HepG2 (cell line): Measurements from ENCODE around the gene NEURL1B. TPM values are rescaled to one million over a fixed set of nuclear protein-coding genes. Genes with fewer than 3 reads are reported as not detected.

Experiments used
- CREB1 ChIP-seq, 2 experiments: fragments of 450-650 bp in 1 of 2; IDR thresholded peaks; 2 replicates each; pipeline ENCODE4 v1.6.1; 2016 to 2017; ENCODE audit warnings: control low read depth in 1 of 2, mild to moderate bottlenecking in 1 of 2, missing compliant biosample characterization in 1 of 2, missing genetic modification characterization in 1 of 2
- FOXA1 ChIP-seq, 2 experiments: fragments of 450-650 bp in 1 of 2; sonication (generic) in 1 of 2; formaldehyde crosslinking in 1 of 2; IDR thresholded peaks; 2 replicates each; pipeline versions ENCODE4 v1.4.0 to v1.6.1; 2016 to 2020; ENCODE audit warnings: missing genetic modification reagents in 1 of 2
- HDAC6 ChIP-seq: fragments of 200-600 bp; sonication (generic); IDR thresholded peaks from 2 replicates; pipeline ENCODE4 v1.7.0; 2017; ENCODE audit warnings: mild to moderate bottlenecking, antibody characterized with exemption, low read length, low read depth
- KDM5B ChIP-seq: sonication (generic); formaldehyde crosslinking; IDR thresholded peaks from 2 replicates; pipeline ENCODE4 v1.4.0; 2020; ENCODE audit warnings: missing genetic modification reagents, mild to moderate bottlenecking, borderline replicate concordance
- MEIS2 ChIP-seq: sonication (generic); formaldehyde crosslinking; IDR thresholded peaks from 2 replicates; pipeline ENCODE4 v1.9.0; 2021; ENCODE audit warnings: mild to moderate bottlenecking, missing genetic modification reagents
- NFKBIZ ChIP-seq: IDR thresholded peaks from 2 replicates; pipeline ENCODE4 v1.6.1; 2018; ENCODE audit warnings: missing genetic modification reagents, missing compliant biosample characterization
- NR1H2 ChIP-seq: sonication (generic); formaldehyde crosslinking; IDR thresholded peaks from 2 replicates; pipeline ENCODE4 v1.8.1; 2022; ENCODE audit warnings: low read depth, missing genetic modification reagents, borderline replicate concordance
- PHF5A ChIP-seq: IDR thresholded peaks from one replicate; pipeline ENCODE4 v1.6.1; 2018; ENCODE audit warnings: low read depth, missing genetic modification reagents; ENCODE audit not compliant: unreplicated experiment
- REL ChIP-seq: sonication (generic); formaldehyde crosslinking; conservative IDR thresholded peaks from 2 replicates; pipeline ENCODE4 v1.8.0; 2022; ENCODE audit warnings: mild to moderate bottlenecking, missing genetic modification reagents, moderate library complexity
- SRY ChIP-seq: sonication (generic); formaldehyde crosslinking; IDR thresholded peaks from 2 replicates; pipeline ENCODE4 v1.8.0; 2022; ENCODE audit warnings: mild to moderate bottlenecking, missing genetic modification reagents
- ZMAT3 ChIP-seq: sonication (generic); formaldehyde crosslinking; conservative IDR thresholded peaks from 2 replicates; pipeline ENCODE4 v1.7.0; 2021; ENCODE audit warnings: missing genetic modification reagents
- ZNF17 ChIP-seq: sonication (generic); formaldehyde crosslinking; IDR thresholded peaks from 2 replicates; pipeline ENCODE4 v1.5.0; 2020; ENCODE audit warnings: mild to moderate bottlenecking, missing genetic modification reagents
- ZNF225 ChIP-seq: sonication (generic); formaldehyde crosslinking; IDR thresholded peaks from 2 replicates; pipeline ENCODE4 v1.4.0; 2020; ENCODE audit warnings: mild to moderate bottlenecking, missing genetic modification reagents
- ZNF557 ChIP-seq: sonication (generic); formaldehyde crosslinking; IDR thresholded peaks from 2 replicates; pipeline ENCODE4 v1.4.0; 2020; ENCODE audit warnings: missing genetic modification reagents
- ZNF678 ChIP-seq: sonication (generic); formaldehyde crosslinking; IDR thresholded peaks from 2 replicates; pipeline ENCODE4 v1.4.0; 2020; ENCODE audit warnings: mild to moderate bottlenecking, missing genetic modification reagents
- ZNF775 ChIP-seq: sonication (generic); formaldehyde crosslinking; IDR thresholded peaks from 2 replicates; pipeline ENCODE4 v1.4.0; 2020; ENCODE audit warnings: missing genetic modification reagents, mild to moderate bottlenecking, moderate library complexity, borderline replicate concordance
- polyA plus RNA-seq, 8 experiments: library from polyadenylated mRNA; depleted of rRNA in 3 of 8; stranded (reverse) in 7 of 8; unstranded in 1 of 8; fragments of >200 nt; fragmentation: Illumina TruSeq in 4 of 8; extraction: Trizol in 4 of 8; gene quantifications; 2 replicates each; pipeline versions ENCODE4 v1.2.1 to v1.2.3, GENCODE V29; 2011 to 2016; ENCODE audit warnings: low read depth in 4 of 8, missing spikeins in 1 of 8, mixed read lengths in 1 of 8; ENCODE audit not compliant: insufficient read depth in 1 of 8
- total RNA-seq, 5 experiments: library from RNA; depleted of rRNA; stranded (reverse); fragments of >200 nt; fragmentation: Illumina TruSeq; extraction: Trizol; gene quantifications; 2 replicates each; pipeline ENCODE4 v1.2.3, GENCODE V29; 2016; ENCODE audit warnings: low read depth in 1 of 5
- TF ChIP-seq, protein P1 (sequence below): IDR thresholded peaks from 2 replicates; pipeline ENCODE4 v1.6.1; 2016; ENCODE audit warnings: control low read depth
- TF ChIP-seq, protein P2 (sequence below): sonication (generic); formaldehyde crosslinking; IDR thresholded peaks from 2 replicates; pipeline ENCODE4 v1.8.0; 2022; ENCODE audit warnings: low read depth, missing genetic modification reagents
- TF ChIP-seq, protein P3 (sequence below): sonication (generic); formaldehyde crosslinking; IDR thresholded peaks from 2 replicates; pipeline ENCODE4 v1.8.1; 2023; ENCODE audit warnings: missing genetic modification reagents, inconsistent platforms, borderline replicate concordance
- TF ChIP-seq, protein P4 (sequence below): sonication (generic); formaldehyde crosslinking; IDR thresholded peaks from 2 replicates; pipeline ENCODE4 v1.4.0; 2020; ENCODE audit warnings: mild to moderate bottlenecking, missing genetic modification reagents
- TF ChIP-seq, protein P5 (sequence below): sonication (generic); formaldehyde crosslinking; IDR thresholded peaks from 2 replicates; pipeline ENCODE4 v1.8.1; 2023; ENCODE audit warnings: mild to moderate bottlenecking, moderate library complexity, missing genetic modification reagents

The NEURL1B gene
- total and polyA plus RNA-seq, 2 of the 13 experiments (the other 11 are each of a cell fraction or from before 2014, with no cell fraction given) = 0.09 to 0.13 TPM

DNA sequence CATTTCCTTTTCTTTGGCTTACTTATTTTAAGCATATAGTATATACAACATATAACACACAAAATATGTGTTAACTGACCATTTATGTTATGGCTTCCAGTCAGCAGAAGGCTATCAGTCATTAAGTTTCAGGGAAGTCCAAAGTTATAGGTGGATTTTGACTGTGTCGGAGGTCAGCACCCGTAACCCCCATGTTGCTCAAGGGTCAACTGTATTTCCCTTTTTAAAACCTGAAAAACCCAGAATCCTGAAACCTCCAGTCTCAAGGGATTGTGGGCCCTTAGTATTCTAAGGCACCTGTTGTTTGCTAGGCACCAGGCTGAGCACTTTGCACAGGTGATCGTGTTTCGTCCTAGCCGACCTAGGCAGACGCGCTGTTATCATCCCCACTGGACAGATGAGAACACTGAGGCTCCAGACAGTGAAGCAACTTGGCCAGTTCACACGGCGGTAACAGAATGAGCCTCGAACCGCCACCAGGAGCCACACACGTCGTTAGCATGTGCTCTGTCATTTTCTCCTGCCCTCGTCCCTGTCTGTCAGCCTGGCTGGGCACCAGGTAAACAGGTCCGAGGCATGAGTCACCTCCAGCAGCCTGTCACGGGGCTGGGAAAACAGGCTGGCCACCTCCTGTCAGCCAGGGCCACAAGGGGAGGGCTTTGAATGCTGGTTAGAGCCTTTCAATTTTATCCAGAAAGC lies 90.1 kb downstream of the NEURL1B start (continued):
- TF ChIP-seq CREB1 (IDR thresholded peaks at IDR 0.05) (peak; percentile 46), CREB1 (CRISPR knock-in tag; IDR thresholded peaks at IDR 0.05) (no peak), ZNF17 (CRISPR knock-in tag) (no peak), NFKBIZ (peak; percentile 79; the same call in 1 of the 2 replicates), ZNF775 (CRISPR knock-in tag) (no peak), NR1H2 (CRISPR knock-in tag) (no peak), HDAC6 (no peak), ZNF678 (CRISPR knock-in tag) (peak; percentile 34; the same call in 1 of the 2 replicates), PHF5A (no peak), REL (CRISPR knock-in tag) (no peak), FOXA1 (IDR thresholded peaks at IDR 0.05) (no peak), FOXA1 (CRISPR knock-in tag; IDR thresholded peaks at IDR 0.05) (peak; percentile 85), ZNF557 (CRISPR knock-in tag) (no peak), ZMAT3 (peak; percentile 100), ZNF225 (CRISPR knock-in tag) (no peak), MEIS2 (peak; percentile 97), SRY (CRISPR knock-in tag) (peak; percentile 76; the same call in 1 of the 2 replicates), KDM5B (CRISPR knock-in tag) (peak; percentile 90)
- TF ChIP-seq, protein P1, sequence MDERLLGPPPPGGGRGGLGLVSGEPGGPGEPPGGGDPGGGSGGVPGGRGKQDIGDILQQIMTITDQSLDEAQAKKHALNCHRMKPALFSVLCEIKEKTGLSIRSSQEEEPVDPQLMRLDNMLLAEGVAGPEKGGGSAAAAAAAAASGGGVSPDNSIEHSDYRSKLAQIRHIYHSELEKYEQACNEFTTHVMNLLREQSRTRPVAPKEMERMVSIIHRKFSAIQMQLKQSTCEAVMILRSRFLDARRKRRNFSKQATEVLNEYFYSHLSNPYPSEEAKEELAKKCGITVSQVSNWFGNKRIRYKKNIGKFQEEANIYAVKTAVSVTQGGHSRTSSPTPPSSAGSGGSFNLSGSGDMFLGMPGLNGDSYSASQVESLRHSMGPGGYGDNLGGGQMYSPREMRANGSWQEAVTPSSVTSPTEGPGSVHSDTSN = peak; percentile 55; the same call in 1 of the 2 replicates
- TF ChIP-seq, protein P2, sequence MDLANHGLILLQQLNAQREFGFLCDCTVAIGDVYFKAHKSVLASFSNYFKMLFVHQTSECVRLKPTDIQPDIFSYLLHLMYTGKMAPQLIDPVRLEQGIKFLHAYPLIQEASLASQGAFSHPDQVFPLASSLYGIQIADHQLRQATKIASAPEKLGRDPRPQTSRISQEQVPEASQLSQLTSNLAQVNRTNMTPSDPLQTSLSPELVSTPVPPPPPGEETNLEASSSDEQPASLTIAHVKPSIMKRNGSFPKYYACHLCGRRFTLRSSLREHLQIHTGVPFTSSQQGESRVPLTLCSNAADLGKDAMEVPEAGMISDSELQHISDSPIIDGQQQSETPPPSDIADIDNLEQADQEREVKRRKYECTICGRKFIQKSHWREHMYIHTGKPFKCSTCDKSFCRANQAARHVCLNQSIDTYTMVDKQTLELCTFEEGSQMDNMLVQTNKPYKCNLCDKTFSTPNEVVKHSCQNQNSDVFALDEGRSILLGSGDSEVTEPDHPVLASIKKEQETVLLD = no peak
- TF ChIP-seq, protein P3, sequence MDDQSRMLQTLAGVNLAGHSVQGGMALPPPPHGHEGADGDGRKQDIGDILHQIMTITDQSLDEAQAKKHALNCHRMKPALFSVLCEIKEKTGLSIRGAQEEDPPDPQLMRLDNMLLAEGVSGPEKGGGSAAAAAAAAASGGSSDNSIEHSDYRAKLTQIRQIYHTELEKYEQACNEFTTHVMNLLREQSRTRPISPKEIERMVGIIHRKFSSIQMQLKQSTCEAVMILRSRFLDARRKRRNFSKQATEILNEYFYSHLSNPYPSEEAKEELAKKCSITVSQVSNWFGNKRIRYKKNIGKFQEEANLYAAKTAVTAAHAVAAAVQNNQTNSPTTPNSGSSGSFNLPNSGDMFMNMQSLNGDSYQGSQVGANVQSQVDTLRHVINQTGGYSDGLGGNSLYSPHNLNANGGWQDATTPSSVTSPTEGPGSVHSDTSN (CRISPR knock-in tag) = peak; percentile 24; the same call in 1 of the 2 replicates
- TF ChIP-seq, protein P4, sequence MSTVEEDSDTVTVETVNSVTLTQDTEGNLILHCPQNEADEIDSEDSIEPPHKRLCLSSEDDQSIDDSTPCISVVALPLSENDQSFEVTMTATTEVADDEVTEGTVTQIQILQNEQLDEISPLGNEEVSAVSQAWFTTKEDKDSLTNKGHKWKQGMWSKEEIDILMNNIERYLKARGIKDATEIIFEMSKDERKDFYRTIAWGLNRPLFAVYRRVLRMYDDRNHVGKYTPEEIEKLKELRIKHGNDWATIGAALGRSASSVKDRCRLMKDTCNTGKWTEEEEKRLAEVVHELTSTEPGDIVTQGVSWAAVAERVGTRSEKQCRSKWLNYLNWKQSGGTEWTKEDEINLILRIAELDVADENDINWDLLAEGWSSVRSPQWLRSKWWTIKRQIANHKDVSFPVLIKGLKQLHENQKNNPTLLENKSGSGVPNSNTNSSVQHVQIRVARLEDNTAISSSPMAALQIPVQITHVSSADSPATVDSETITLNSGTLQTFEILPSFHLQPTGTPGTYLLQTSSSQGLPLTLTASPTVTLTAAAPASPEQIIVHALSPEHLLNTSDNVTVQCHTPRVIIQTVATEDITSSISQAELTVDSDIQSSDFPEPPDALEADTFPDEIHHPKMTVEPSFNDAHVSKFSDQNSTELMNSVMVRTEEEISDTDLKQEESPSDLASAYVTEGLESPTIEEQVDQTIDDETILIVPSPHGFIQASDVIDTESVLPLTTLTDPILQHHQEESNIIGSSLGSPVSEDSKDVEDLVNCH (CRISPR knock-in tag) = peak; percentile 63; the same call in 1 of the 2 replicates
- TF ChIP-seq, protein P5, sequence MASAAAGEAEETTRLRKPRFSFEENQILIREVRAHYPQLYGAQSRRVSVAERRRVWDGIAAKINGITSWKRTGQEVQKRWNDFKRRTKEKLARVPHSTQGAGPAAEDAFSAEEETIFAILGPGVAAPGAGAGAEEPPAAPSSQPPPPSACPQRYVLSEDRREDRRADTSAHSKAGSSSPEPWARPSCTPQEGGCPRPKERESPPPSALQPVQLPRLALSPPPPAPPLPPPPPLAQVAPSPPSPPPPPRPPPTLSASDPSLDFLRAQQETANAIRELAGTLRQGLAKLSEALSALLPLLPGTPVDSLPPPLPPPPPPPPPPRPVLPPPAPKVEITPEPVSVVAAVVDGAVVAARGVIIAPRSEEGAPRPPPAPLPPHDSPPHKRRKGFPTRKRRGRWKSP (CRISPR knock-in tag) = peak; percentile 88
